ENCODE results near the gene AKAP13. TPM values are rescaled to one million over a fixed set of nuclear protein-coding genes. Genes with fewer than 3 reads are reported as not detected.

AKAP13 gene
- total RNA-seq, 1 experiment from 2014 or later: 47.3 TPM

DNA sequence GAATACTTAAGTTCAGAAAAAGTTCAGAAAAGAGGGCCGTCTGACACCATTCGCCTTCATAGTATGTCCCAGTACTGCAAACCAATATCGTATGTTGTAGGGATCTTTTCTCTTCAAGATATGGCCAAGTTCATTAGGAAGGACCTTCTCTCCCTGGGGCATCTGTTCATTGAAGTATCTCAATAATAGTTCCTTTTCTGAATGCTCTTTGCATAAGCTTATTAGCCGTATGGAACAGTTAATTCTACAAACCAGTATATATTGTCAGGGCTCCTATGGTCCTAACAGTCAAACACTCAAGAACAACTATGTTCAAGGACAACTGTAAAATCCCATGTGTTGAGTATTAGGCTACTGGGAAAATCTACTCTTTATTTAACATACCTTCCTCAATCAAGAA, 211.2 kb downstream of the AKAP13 start:
- Histone ChIP-seq H2BK120ac (ENCODE audit: low read depth, low read length, poor library complexity, severe bottlenecking) (no peak overlapping the region), H3K14ac (ENCODE audit: insufficient read depth, low read length) (no peak overlapping the region), H2BK15ac (ENCODE audit: low read depth, low read length) (no peak overlapping the region), H3K4me1 (ENCODE audit: insufficient read depth, low read length) (no peaks in the 10 kb centered on the region; the same call in 1 of the 2 replicates), H3K56ac (ENCODE audit: insufficient read length, low read depth, low read length) (no peak overlapping the region), H4K5ac (ENCODE audit: insufficient read length, low read depth, low read length) (no peak overlapping the region), H3K27ac (ENCODE audit: insufficient read length, low read depth, low read length) (no peak overlapping the region), H3K18ac (ENCODE audit: insufficient read length, low read depth, low read length) (no peak overlapping the region), H2AFZ (ENCODE audit: low read length) (no peak overlapping the region), H3K79me2 (ENCODE audit: insufficient read depth, low read length) (no peaks in the 10 kb centered on the region), H3T11ph (ENCODE audit: low read length) (no peak overlapping the region), H3K9ac (ENCODE audit: extremely low read depth, insufficient read length, low read length) (no peak overlapping the region), H2AK5ac (ENCODE audit: insufficient read length, low read length) (no peak overlapping the region), H3K4me2 (ENCODE audit: insufficient read depth, insufficient read length, low read length) (no peak overlapping the region), H4K8ac (replicated peaks; ENCODE audit: insufficient read length, low read depth, low read length) (no peak overlapping the region), H2BK20ac (ENCODE audit: low read depth, low read length, poor library complexity, severe bottlenecking) (no peak overlapping the region), H2BK5ac (ENCODE audit: insufficient read length, low read length) (no peak overlapping the region), H3K23ac (ENCODE audit: insufficient read length, low read depth, low read length) (no peak overlapping the region), H4K91ac (ENCODE audit: insufficient read length, low read depth, low read length) (no peak overlapping the region), H3K23me2 (ENCODE audit: insufficient read length, low read depth, low read length, poor library complexity, severe bottlenecking) (no peaks in the 10 kb centered on the region), H3K27me3 (ENCODE audit: insufficient read depth, low read length) (no peaks in the 10 kb centered on the region), H3K79me1 (ENCODE audit: insufficient read depth, low read depth, low read length, poor library complexity, severe bottlenecking) (no peaks in the 10 kb centered on the region), H3K4ac (ENCODE audit: low read depth, low read length) (no peak overlapping the region), H4K20me1 (ENCODE audit: control insufficient read depth, insufficient read depth, insufficient read length) (no peaks in the 10 kb centered on the region), H3K9me3 (ENCODE audit: control insufficient read depth, low read depth, low read length) (no peaks in the 10 kb centered on the region), H2BK12ac (ENCODE audit: insufficient read length, low read depth, low read length) (no peak overlapping the region)
- Mint-ChIP-seq H3K4me1 (peaks cover 13 to 14% of the 10 kb centered on the region in 2 experiments), H3K4me3 (no peak overlapping the region), H3K27me3 (ENCODE audit: low read depth) (no peaks in the 10 kb centered on the region), H3K27ac (no peak overlapping the region), H3K9me3 (no peaks in the 10 kb centered on the region), H3K36me3 (ENCODE audit: insufficient read depth in 1 of 3, low read depth in 3 of 3) (peaks cover 6 to 8% (median 6%) of the 10 kb centered on the region in 3 experiments; a peak in 4 of 7 replicates)
- no peak for TF ChIP-seq CTCF (conservative IDR thresholded peaks at IDR 0.05)
- no CpG with 5 or more reads among the region's 4 CpGs for WGBS (ENCODE audit: extremely low coverage, insufficient read length, low lambda C conversion rate)
- DNase-seq: no peak
